ENCODE measurements around the gene PTPRZ1. TPM values are rescaled to one million over a fixed set of nuclear protein-coding genes. Genes with fewer than 3 reads are reported as not detected.

PTPRZ1 gene
- total and polyA plus RNA-seq, 9 donors, result 0.45 to 2.0 (median 0.83) TPM

DNA sequence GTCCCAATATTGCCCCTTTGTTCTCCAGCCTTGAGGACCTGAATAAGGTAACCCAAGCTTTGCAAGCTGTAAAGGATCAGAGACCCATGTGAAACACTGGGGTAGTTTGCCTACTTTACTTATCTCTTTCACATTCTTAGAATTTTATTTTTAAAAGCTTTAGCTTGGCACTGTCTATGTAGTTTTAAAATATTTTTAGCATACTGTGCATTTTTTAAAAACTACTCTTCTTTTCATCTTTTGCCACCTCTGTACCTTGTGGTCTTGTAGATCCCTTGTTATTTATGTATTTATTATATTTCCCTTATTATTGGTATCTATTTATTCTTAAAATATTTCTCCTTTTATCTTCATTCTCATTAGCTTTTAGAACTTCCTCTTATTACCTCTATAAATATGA, 12.0 kb upstream of the PTPRZ1 start:
- no peak for DNase-seq
- Histone ChIP-seq H3K27ac (no peak overlapping the region), H3K9me3 (no peaks in the 10 kb centered on the region), H3K4me3 (no peak overlapping the region), H3K36me3 (no peaks in the 10 kb centered on the region), H3K27me3 (no peaks in the 10 kb centered on the region), H3K4me1 (ENCODE audit: insufficient read depth) (no peaks in the 10 kb centered on the region)
- TF ChIP-seq, protein P1, sequence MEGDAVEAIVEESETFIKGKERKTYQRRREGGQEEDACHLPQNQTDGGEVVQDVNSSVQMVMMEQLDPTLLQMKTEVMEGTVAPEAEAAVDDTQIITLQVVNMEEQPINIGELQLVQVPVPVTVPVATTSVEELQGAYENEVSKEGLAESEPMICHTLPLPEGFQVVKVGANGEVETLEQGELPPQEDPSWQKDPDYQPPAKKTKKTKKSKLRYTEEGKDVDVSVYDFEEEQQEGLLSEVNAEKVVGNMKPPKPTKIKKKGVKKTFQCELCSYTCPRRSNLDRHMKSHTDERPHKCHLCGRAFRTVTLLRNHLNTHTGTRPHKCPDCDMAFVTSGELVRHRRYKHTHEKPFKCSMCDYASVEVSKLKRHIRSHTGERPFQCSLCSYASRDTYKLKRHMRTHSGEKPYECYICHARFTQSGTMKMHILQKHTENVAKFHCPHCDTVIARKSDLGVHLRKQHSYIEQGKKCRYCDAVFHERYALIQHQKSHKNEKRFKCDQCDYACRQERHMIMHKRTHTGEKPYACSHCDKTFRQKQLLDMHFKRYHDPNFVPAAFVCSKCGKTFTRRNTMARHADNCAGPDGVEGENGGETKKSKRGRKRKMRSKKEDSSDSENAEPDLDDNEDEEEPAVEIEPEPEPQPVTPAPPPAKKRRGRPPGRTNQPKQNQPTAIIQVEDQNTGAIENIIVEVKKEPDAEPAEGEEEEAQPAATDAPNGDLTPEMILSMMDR (IDR thresholded peaks at IDR 0.05), result no peak
- TF ChIP-seq EP300 (IDR thresholded peaks at IDR 0.05), result no peak
- no peak for TF ChIP-seq POLR2A (IDR thresholded peaks at IDR 0.05)
- intact Hi-C loops (cut with DNase I), result no loop called here

GRCh38 chr7:121862591-121862990, 10.4 kb upstream of the PTPRZ1 start:
- Histone ChIP-seq H3K27ac (no peak overlapping the region), H3K4me1 (ENCODE audit: insufficient read depth) (no peaks in the 10 kb centered on the region), H3K27me3 (no peaks in the 10 kb centered on the region), H3K4me3 (no peak overlapping the region), H3K36me3 (no peaks in the 10 kb centered on the region), H3K9me3 (no peaks in the 10 kb centered on the region)
- WGBS, 3 donors, result 58 to 79% (median 61%) methylated on average over 4 of the region's 4 CpGs
- no peak for TF ChIP-seq EP300 (IDR thresholded peaks at IDR 0.05)
- TF ChIP-seq, protein P1 (IDR thresholded peaks at IDR 0.05), result no peak
- no peak for TF ChIP-seq POLR2A (IDR thresholded peaks at IDR 0.05)
- intact Hi-C loops (cut with DNase I), result no loop called here
- DNase-seq, result no peak

DNA sequence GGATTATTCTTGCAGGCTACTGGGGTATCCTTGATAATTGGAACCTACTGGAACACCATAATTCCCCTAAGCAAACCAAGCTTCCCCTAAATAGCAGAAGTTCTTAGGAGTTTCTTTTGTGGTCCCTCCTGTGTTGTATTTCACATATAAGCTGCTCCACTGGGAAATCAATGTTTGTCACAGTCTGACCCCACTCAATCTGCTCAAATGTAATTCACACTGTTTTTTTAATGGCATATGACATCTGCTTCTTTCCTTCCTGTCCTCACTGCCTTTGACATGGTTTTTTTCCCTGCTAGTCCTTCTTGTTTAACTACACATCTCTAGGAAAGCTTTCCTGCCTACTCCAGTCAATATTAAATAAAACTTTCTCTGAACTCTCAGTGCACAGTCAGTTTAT, 1.8 kb upstream of the PTPRZ1 start:
- intact Hi-C loops (cut with DNase I), result no loop called here
- TF ChIP-seq, protein P1 (IDR thresholded peaks at IDR 0.05), result no peak
- TF ChIP-seq EP300 (IDR thresholded peaks at IDR 0.05) (no peak), POLR2A (IDR thresholded peaks at IDR 0.05) (no peak)

GRCh38 chr7:121873289-121874194, 581 bp downstream of the PTPRZ1 start:
- TF ChIP-seq POLR2A (IDR thresholded peaks at IDR 0.05) (no peak), EP300 (IDR thresholded peaks at IDR 0.05) (no peak)
- TF ChIP-seq, protein P1 (IDR thresholded peaks at IDR 0.05), result no peak
- Histone ChIP-seq H3K27me3 (no peaks in the 10 kb centered on the region), H3K4me3 (peak overlapping the region; percentile 45), H3K36me3 (no peaks in the 10 kb centered on the region), H3K4me1 (ENCODE audit: insufficient read depth) (peaks cover 3% of the 10 kb centered on the region), H3K9me3 (no peaks in the 10 kb centered on the region), H3K27ac (no peak overlapping the region)
- intact Hi-C loops (cut with DNase I), result no loop called here
- WGBS, 3 donors, result 1% methylated on average over 50 to 51 of the region's 51 CpGs
- DNase-seq, result peak in 2 of 5 donors; percentile 15 to 18

More for the DNA sequence above, 1.8 kb upstream of the PTPRZ1 start:
- Histone ChIP-seq H3K4me1 (ENCODE audit: insufficient read depth) (peaks cover 3% of the 10 kb centered on the region), H3K4me3 (no peak overlapping the region), H3K27me3 (no peaks in the 10 kb centered on the region), H3K9me3 (no peaks in the 10 kb centered on the region), H3K36me3 (no peaks in the 10 kb centered on the region), H3K27ac (no peak overlapping the region)
- DNase-seq, result no peak
